HepG2 (cell line): ENCODE data around the gene ATP5MC2. TPM values are rescaled to one million over a fixed set of nuclear protein-coding genes. Genes with fewer than 3 reads are reported as not detected.

Source experiments
- BATF2 ChIP-seq: sonication (generic); formaldehyde crosslinking; IDR thresholded peaks from 2 replicates; pipeline ENCODE4 v1.8.0; 2022; ENCODE audit warnings: mild to moderate bottlenecking, missing genetic modification reagents, moderate library complexity
- CBX5 ChIP-seq: sonication (generic); formaldehyde crosslinking; IDR thresholded peaks from 2 replicates; pipeline ENCODE4 v1.4.0; 2020; ENCODE audit warnings: missing genetic modification reagents, borderline replicate concordance
- CCAR2 ChIP-seq: fragments of 200-400 bp; formaldehyde crosslinking; optimal IDR thresholded peaks from 2 replicates; pipeline ENCODE3; 2018; ENCODE audit warnings: low read depth, mild to moderate bottlenecking, low read length, moderate library complexity
- E2F2 ChIP-seq: sonication (generic); formaldehyde crosslinking; IDR thresholded peaks from 2 replicates; pipeline ENCODE4 v1.4.0; 2020; ENCODE audit warnings: missing genetic modification reagents, borderline replicate concordance
- EP300 ChIP-seq, 3 experiments: sonication (generic) in 1 of 3; formaldehyde crosslinking in 1 of 3; IDR thresholded peaks; 2 replicates each; pipeline versions ENCODE4 v1.5.1 to v1.6.1; 2011 to 2020; ENCODE audit warnings: low read depth in 2 of 3, low read length in 2 of 3, borderline replicate concordance in 1 of 3, improper control_type of control experiment in 1 of 3, mild to moderate bottlenecking in 1 of 3, missing genetic modification reagents in 1 of 3, moderate library complexity in 1 of 3
- HNRNPUL1 ChIP-seq: fragments of 200-400 bp; formaldehyde crosslinking; IDR thresholded peaks from 2 replicates; pipeline ENCODE4 v1.6.1; 2017; ENCODE audit warnings: low read depth, mild to moderate bottlenecking, low read length, moderate library complexity
- KAT7 ChIP-seq: IDR thresholded peaks from 2 replicates; pipeline ENCODE4 v1.6.1; 2018; ENCODE audit warnings: borderline replicate concordance, missing compliant biosample characterization
- MIER2 ChIP-seq: IDR thresholded peaks from 2 replicates; pipeline ENCODE4 v1.6.1; 2016; ENCODE audit warnings: missing biosample characterization, missing genetic modification reagents
- NRL ChIP-seq: sonication (generic); formaldehyde crosslinking; IDR thresholded peaks from 2 replicates; pipeline ENCODE4 v1.5.0; 2020; ENCODE audit warnings: missing genetic modification reagents, mild to moderate bottlenecking, moderate library complexity, borderline replicate concordance
- SIN3B ChIP-seq: fragments of 150-350 bp; IDR thresholded peaks from 2 replicates; pipeline ENCODE4 v1.6.1; 2014; ENCODE audit warnings: low read length
- SMAD1 ChIP-seq: sonication (generic); formaldehyde crosslinking; IDR thresholded peaks from 2 replicates; pipeline ENCODE4 v1.4.0; 2020; ENCODE audit warnings: missing genetic modification reagents, low read depth, mild to moderate bottlenecking, borderline replicate concordance
- ZBTB20 ChIP-seq: sonication (generic); formaldehyde crosslinking; IDR thresholded peaks from 2 replicates; pipeline ENCODE4 v1.8.1; 2023; ENCODE audit warnings: missing genetic modification reagents, low read depth, mild to moderate bottlenecking, borderline replicate concordance
- ZFY ChIP-seq: sonication (generic); formaldehyde crosslinking; IDR thresholded peaks from 2 replicates; pipeline ENCODE4 v1.4.0; 2020; ENCODE audit warnings: missing genetic modification reagents
- ZNF20 ChIP-seq: sonication (generic); formaldehyde crosslinking; IDR thresholded peaks from 2 replicates; pipeline ENCODE4 v1.4.0; 2020; ENCODE audit warnings: mild to moderate bottlenecking, moderate library complexity, missing genetic modification reagents
- ZNF234 ChIP-seq: sonication (generic); formaldehyde crosslinking; conservative IDR thresholded peaks from 2 replicates; pipeline ENCODE4 v1.5.1; 2020; ENCODE audit warnings: mild to moderate bottlenecking, missing genetic modification reagents
- ZNF335 ChIP-seq: sonication (generic); formaldehyde crosslinking; IDR thresholded peaks from 2 replicates; pipeline ENCODE4 v1.4.0; 2020; ENCODE audit warnings: missing genetic modification reagents
- ZNF350 ChIP-seq: sonication (generic); formaldehyde crosslinking; IDR thresholded peaks from 2 replicates; pipeline ENCODE4 v1.4.0; 2020; ENCODE audit warnings: mild to moderate bottlenecking, low read depth, missing genetic modification reagents, borderline replicate concordance
- ZNF761 ChIP-seq: sonication (generic); formaldehyde crosslinking; conservative IDR thresholded peaks from 2 replicates; pipeline ENCODE4 v1.4.0; 2020; ENCODE audit warnings: mild to moderate bottlenecking, missing genetic modification reagents
- ZNF777 ChIP-seq: sonication (generic); formaldehyde crosslinking; IDR thresholded peaks from 2 replicates; pipeline ENCODE4 v1.4.0; 2020; ENCODE audit warnings: missing genetic modification reagents
- ZNF780A ChIP-seq: sonication (generic); formaldehyde crosslinking; IDR thresholded peaks from 2 replicates; pipeline ENCODE4 v1.8.0; 2022; ENCODE audit warnings: mild to moderate bottlenecking, missing genetic modification reagents, moderate library complexity
- ZUFSP ChIP-seq: sonication (generic); formaldehyde crosslinking; IDR thresholded peaks from 2 replicates; pipeline ENCODE4 v1.9.0; 2021; ENCODE audit warnings: missing genetic modification reagents, mild to moderate bottlenecking, borderline replicate concordance
- polyA plus RNA-seq, 8 experiments: library from polyadenylated mRNA; depleted of rRNA in 3 of 8; stranded (reverse) in 7 of 8; unstranded in 1 of 8; fragments of >200 nt; fragmentation: Illumina TruSeq in 4 of 8; extraction: Trizol in 4 of 8; gene quantifications; 2 replicates each; pipeline versions ENCODE4 v1.2.1 to v1.2.3, GENCODE V29; 2011 to 2016; ENCODE audit warnings: low read depth in 4 of 8, missing spikeins in 1 of 8, mixed read lengths in 1 of 8; ENCODE audit not compliant: insufficient read depth in 1 of 8
- total RNA-seq, 5 experiments: library from RNA; depleted of rRNA; stranded (reverse); fragments of >200 nt; fragmentation: Illumina TruSeq; extraction: Trizol; gene quantifications; 2 replicates each; pipeline ENCODE4 v1.2.3, GENCODE V29; 2016; ENCODE audit warnings: low read depth in 1 of 5
- TF ChIP-seq, protein P1 (sequence below): sonication (generic); formaldehyde crosslinking; IDR thresholded peaks from 2 replicates; pipeline ENCODE4 v1.9.0; 2021; ENCODE audit warnings: missing genetic modification reagents, borderline replicate concordance

Gene ATP5MC2
- total and polyA plus RNA-seq, 2 of the 13 experiments (the other 11 are each of a cell fraction or from before 2014, with no cell fraction given) = 230 to 257 TPM

DNA sequence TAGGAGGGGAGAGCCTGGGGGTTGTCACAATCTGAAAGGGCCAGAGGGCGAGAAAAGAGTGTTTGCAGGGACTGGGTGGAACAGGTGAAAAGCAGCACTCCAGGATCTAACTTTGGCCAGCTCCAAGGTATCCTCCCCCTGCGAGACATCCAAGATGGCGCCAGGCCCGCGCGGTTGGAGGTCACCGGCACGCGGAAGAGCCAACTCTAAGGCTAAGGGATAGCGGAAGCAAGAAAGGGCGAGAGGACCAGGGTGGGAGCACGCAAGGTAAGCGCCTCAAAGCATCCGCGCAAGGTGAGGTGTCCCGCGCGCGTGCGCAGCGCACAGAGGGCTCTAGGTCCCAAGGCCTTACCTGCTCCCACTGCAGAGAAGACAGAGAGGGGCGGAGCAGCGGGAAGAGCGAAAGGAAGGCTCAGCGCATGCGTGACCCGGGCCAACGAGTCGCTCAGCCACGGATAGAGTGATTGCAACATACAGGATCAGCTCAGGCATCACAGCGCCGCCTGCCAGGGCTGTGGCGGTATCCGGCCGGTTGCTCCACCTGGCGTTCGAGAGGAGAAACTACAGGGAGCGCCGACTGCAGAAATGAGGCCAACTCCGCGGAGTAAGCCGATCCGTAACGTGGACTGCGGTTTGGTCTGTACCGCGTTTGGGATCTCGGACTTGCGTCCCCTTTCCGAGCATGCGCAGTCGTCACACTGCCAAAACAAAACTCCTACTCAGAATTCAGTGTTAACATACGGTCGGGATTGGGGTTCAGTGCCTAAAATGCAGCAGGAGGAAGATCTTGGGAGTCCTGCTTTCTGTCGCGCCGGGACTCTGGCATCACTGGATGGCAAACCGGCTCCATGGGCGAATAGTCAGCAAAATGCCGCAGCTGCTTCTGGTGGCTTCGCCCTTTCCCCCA lies at the start of gene ATP5MC2 (continued):
- no peak; the same call in 1 of the 2 replicates for TF ChIP-seq E2F2 (CRISPR knock-in tag)
- peak; percentile 76; the same call in 1 of the 2 replicates for TF ChIP-seq KAT7 (CRISPR knock-in tag)
- peak; percentile 73 for TF ChIP-seq ZNF234 (CRISPR knock-in tag)
- 0 out of 4 replicates have a peak, but pooled peaks of 1 of the 2 experiments have one; percentile 74 for TF ChIP-seq EP300 (IDR thresholded peaks at IDR 0.05; ENCODE audit: low read depth in 2 of 2, low read length in 2 of 2)
- peak; percentile 29; the same call in 1 of the 2 replicates for TF ChIP-seq EP300 (CRISPR knock-in tag; IDR thresholded peaks at IDR 0.05; ENCODE audit: borderline replicate concordance)
- TF ChIP-seq CCAR2 = no peak
- TF ChIP-seq ZFY = peak; percentile 94
- TF ChIP-seq SMAD1 = 0 out of 2 replicates have a peak, but pooled peaks have one; percentile 62
- TF ChIP-seq, protein P1, sequence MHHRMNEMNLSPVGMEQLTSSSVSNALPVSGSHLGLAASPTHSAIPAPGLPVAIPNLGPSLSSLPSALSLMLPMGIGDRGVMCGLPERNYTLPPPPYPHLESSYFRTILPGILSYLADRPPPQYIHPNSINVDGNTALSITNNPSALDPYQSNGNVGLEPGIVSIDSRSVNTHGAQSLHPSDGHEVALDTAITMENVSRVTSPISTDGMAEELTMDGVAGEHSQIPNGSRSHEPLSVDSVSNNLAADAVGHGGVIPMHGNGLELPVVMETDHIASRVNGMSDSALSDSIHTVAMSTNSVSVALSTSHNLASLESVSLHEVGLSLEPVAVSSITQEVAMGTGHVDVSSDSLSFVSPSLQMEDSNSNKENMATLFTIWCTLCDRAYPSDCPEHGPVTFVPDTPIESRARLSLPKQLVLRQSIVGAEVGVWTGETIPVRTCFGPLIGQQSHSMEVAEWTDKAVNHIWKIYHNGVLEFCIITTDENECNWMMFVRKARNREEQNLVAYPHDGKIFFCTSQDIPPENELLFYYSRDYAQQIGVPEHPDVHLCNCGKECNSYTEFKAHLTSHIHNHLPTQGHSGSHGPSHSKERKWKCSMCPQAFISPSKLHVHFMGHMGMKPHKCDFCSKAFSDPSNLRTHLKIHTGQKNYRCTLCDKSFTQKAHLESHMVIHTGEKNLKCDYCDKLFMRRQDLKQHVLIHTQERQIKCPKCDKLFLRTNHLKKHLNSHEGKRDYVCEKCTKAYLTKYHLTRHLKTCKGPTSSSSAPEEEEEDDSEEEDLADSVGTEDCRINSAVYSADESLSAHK (CRISPR knock-in tag) = no peak
- no peak for TF ChIP-seq ZUFSP (CRISPR knock-in tag)
- TF ChIP-seq NRL (CRISPR knock-in tag) = peak; percentile 92
- peak; percentile 71 for TF ChIP-seq ZNF335
- peak; percentile 93; the same call in 1 of the 2 replicates for TF ChIP-seq ZNF761 (CRISPR knock-in tag)
- TF ChIP-seq CBX5 = peak; percentile 91; the same call in 1 of the 2 replicates
- TF ChIP-seq ZNF777 (CRISPR knock-in tag) = no peak
- TF ChIP-seq BATF2 = peak; percentile 21; the same call in 1 of the 2 replicates
- peak; percentile 73 for TF ChIP-seq ZBTB20 (CRISPR knock-in tag)
- no peak for TF ChIP-seq SIN3B
- no peak for TF ChIP-seq ZNF20 (CRISPR knock-in tag)
- TF ChIP-seq ZNF780A (CRISPR knock-in tag) = peak; percentile 86; the same call in 1 of the 2 replicates
- TF ChIP-seq ZNF350 (CRISPR knock-in tag) = peak; percentile 97
- TF ChIP-seq HNRNPUL1 = no peak
- 0 out of 2 replicates have a peak, but pooled peaks have one; percentile 61 for TF ChIP-seq MIER2 (CRISPR knock-in tag)
